CD14-positive monocyte (primary cell): ENCODE results near the gene MMEL1. TPM values are rescaled to one million over a fixed set of nuclear protein-coding genes. Genes with fewer than 3 reads are reported as not detected.

Source experiments
- DNase-seq, 3 donors: peaks; one replicate each; pipeline ENCODE4 v3.0.0-alpha.2; 2011 to 2022
- H2AFZ ChIP-seq: 2 replicates; pipeline ENCODE4 v1.6.0; 2012; ENCODE audit warnings: mild to moderate bottlenecking, low read depth, low read length, inconsistent platforms; ENCODE audit not compliant: insufficient read depth, poor library complexity, severe bottlenecking
- H3K27ac ChIP-seq, 2 donors: 1 replicate in 1 of 2; 2 replicates in 1 of 2; pipeline ENCODE4 v1.5.1; 2012 to 2013; ENCODE audit warnings: low read length in 2 of 2, control low read depth in 1 of 2, inconsistent platforms in 1 of 2, low read depth in 1 of 2, mild to moderate bottlenecking in 1 of 2
- H3K27me3 ChIP-seq, 2 donors: one replicate each; pipeline versions ENCODE4 v1.6.0 to v1.6.1; 2011 to 2013; ENCODE audit warnings: low read length in 2 of 2; ENCODE audit not compliant: control insufficient read depth in 2 of 2, insufficient read depth in 2 of 2
- H3K36me3 ChIP-seq, 2 donors: replicated peaks in 1 of 2; 1 replicate in 1 of 2; 2 replicates in 1 of 2; pipeline versions ENCODE4 v1.5.1 to v1.6.1; 2012 to 2013; ENCODE audit warnings: low read length in 2 of 2, control low read depth in 1 of 2, inconsistent platforms in 1 of 2, mild to moderate bottlenecking in 1 of 2; ENCODE audit not compliant: insufficient read depth in 2 of 2, control insufficient read depth in 1 of 2
- H3K4me1 ChIP-seq, 2 donors: 1 replicate in 1 of 2; 2 replicates in 1 of 2; pipeline versions ENCODE4 v1.5.1 to v1.6.1; 2012 to 2013; ENCODE audit warnings: low read length in 2 of 2, control low read depth in 1 of 2, inconsistent platforms in 1 of 2, mild to moderate bottlenecking in 1 of 2, moderate library complexity in 1 of 2; ENCODE audit not compliant: insufficient read depth in 2 of 2, control insufficient read depth in 1 of 2
- H3K4me2 ChIP-seq: replicated peaks from 2 replicates; pipeline ENCODE3; 2012; ENCODE audit warnings: low read length, moderate library complexity, mild to moderate bottlenecking; ENCODE audit not compliant: poor library complexity, severe bottlenecking; ENCODE audit errors: extremely low read depth
- H3K4me3 ChIP-seq, 3 experiments: fragments of 200-600 bp in 1 of 3; sonication (generic) in 1 of 3; replicated peaks in 1 of 3; 1 replicate in 2 of 3; 2 replicates in 1 of 3; pipeline ENCODE4 v1.5.1; 2011 to 2013; ENCODE audit warnings: low read length in 3 of 3, mild to moderate bottlenecking in 3 of 3, control low read depth in 2 of 3, low read depth in 2 of 3, inconsistent platforms in 1 of 3, moderate library complexity in 1 of 3
- H3K79me2 ChIP-seq: 2 replicates; pipeline ENCODE4 v1.6.0; 2012; ENCODE audit warnings: mild to moderate bottlenecking, control low read depth, inconsistent platforms, low read length, moderate library complexity; ENCODE audit not compliant: insufficient read depth
- H3K9ac ChIP-seq: 2 replicates; pipeline ENCODE4 v1.6.0; 2017; ENCODE audit warnings: low read length, mild to moderate bottlenecking; ENCODE audit not compliant: insufficient read depth, poor library complexity, severe bottlenecking
- H3K9me3 ChIP-seq, 2 donors: replicated peaks in 1 of 2; 1 replicate in 1 of 2; 2 replicates in 1 of 2; pipeline versions ENCODE4 v1.5.1 to v1.6.1; 2012 to 2013; ENCODE audit warnings: low read length in 2 of 2, control low read depth in 1 of 2; ENCODE audit not compliant: control insufficient read depth in 1 of 2, insufficient read depth in 1 of 2
- H4K20me1 ChIP-seq: 2 replicates; pipeline ENCODE4 v1.6.0; 2012; ENCODE audit warnings: mild to moderate bottlenecking, low read length, control low read depth, moderate library complexity; ENCODE audit not compliant: insufficient read depth
- H3K27ac Mint-ChIP-seq, 7 donors: one replicate each; pipeline ENCODE4 v1.8.0; 2020; ENCODE audit warnings: mild to moderate bottlenecking in 7 of 7, mixed read lengths in 7 of 7, moderate library complexity in 6 of 7, inconsistent platforms in 2 of 7
- H3K27me3 Mint-ChIP-seq, 3 donors: one replicate each; pipeline ENCODE4 v1.8.0; 2021 to 2022; ENCODE audit warnings: low read depth in 3 of 3, mild to moderate bottlenecking in 3 of 3, mixed read lengths in 3 of 3, moderate library complexity in 3 of 3, inconsistent platforms in 1 of 3
- H3K36me3 Mint-ChIP-seq, 2 donors: one replicate each; pipeline ENCODE4 v1.8.0; 2020; ENCODE audit warnings: mixed read lengths in 2 of 2, inconsistent platforms in 1 of 2, mild to moderate bottlenecking in 1 of 2
- H3K4me1 Mint-ChIP-seq: one replicate; pipeline ENCODE4 v1.8.0; 2020; ENCODE audit warnings: mild to moderate bottlenecking, mixed read lengths
- H3K4me3 Mint-ChIP-seq, 2 donors: one replicate each; pipeline ENCODE4 v1.8.0; 2020; ENCODE audit warnings: mild to moderate bottlenecking in 2 of 2, mixed read lengths in 2 of 2, moderate library complexity in 1 of 2
- H3K9me3 Mint-ChIP-seq, 7 donors: one replicate each; pipeline ENCODE4 v1.8.0; 2020 to 2022; ENCODE audit warnings: mixed read lengths in 7 of 7, mild to moderate bottlenecking in 6 of 7, moderate library complexity in 6 of 7, inconsistent platforms in 2 of 7
- WGBS: methylation state at CpG from one replicate; pipeline ENCODE4 v1.1.5; 2013; ENCODE audit warnings: missing lambda C conversion rate; ENCODE audit not compliant: insufficient coverage; 5-methylcytosine and 5-hydroxymethylcytosine counted together
- intact Hi-C, 2 donors: fragments of 100-400 bp; cut with micrococcal nuclease; formaldehyde crosslinking; loops; one replicate each; pipeline versions ENCODE4 v1.15.0 to v1.15.1; 2023
- polyA plus RNA-seq, 3 donors: library from polyadenylated mRNA; depleted of rRNA in 1 of 3; unstranded in 2 of 3; stranded (reverse) in 1 of 3; fragments of 300-500 nt in 2 of 3; fragments of >200 nt in 1 of 3; fragmentation: Illumina TruSeq in 2 of 3; gene quantifications; 1 replicate in 2 of 3; 2 replicates in 1 of 3; pipeline ENCODE4 v1.2.3, GENCODE V29; 2012 to 2021
- TF ChIP-seq, protein P1 (sequence below): fragments of 200-600 bp; IDR thresholded peaks from one replicate; pipeline ENCODE4 v1.8.0; 2022; ENCODE audit warnings: antibody characterized with exemption, mild to moderate bottlenecking

Gene MMEL1
- polyA plus RNA-seq, 3 donors = 1.1 to 4.4 (median 1.9) TPM

DNA sequence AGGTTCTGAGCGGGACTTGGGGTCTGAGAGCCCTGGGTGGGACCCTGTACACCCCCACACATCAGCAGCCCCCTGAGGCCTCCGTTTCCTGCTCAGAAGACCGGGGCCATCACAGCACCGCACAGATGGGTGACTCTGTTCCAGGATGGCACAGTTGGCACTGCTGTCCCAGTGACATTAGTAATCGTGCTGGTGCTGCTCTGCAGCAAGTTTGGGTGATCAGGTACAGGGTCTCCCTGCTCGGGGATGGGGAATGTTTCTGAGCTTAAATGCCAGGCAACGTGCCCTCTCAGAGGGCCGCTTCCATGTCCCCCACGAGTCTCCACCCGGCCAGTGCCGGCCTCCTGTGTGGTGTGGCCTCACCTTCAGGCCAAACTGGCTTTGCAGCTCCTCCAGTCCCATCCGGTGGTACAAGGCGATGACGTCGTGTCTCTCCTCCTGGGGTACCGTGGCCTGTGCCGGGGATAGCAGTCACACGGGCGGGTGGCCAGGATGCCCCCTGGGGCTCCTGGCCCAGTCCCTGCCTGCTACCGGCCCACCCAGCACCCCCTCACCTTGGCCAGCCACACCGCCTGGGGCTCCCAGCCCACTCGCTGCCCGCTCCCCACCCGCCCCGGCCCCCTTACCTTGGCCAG, 29.2 kb downstream of the MMEL1 start:
- Mint-ChIP-seq H3K4me3 (no peak overlapping the region), H3K36me3 (no peaks in the 10 kb centered on the region), H3K27ac (peak overlapping the region in 1 of 7 donors; percentile 45), H3K27me3 (peaks cover 0 to 13% (median 7%) of the 10 kb centered on the region in 3 donors), H3K4me1 (no peaks in the 10 kb centered on the region), H3K9me3 (peaks cover 0 to 5% (median 2%) of the 10 kb centered on the region in 7 donors)
- Histone ChIP-seq H3K9me3 (no peaks in the 10 kb centered on the region), H3K79me2 (no peaks in the 10 kb centered on the region), H3K4me1 (no peaks in the 10 kb centered on the region), H3K27ac (no peak overlapping the region), H3K9ac (no peak overlapping the region), H3K27me3 (no peaks in the 10 kb centered on the region), H2AFZ (no peak overlapping the region), H3K36me3 (no peaks in the 10 kb centered on the region), H4K20me1 (no peaks in the 10 kb centered on the region), H3K4me2 (no peak overlapping the region), H3K4me3 (no peak overlapping the region)
- TF ChIP-seq, protein P1, sequence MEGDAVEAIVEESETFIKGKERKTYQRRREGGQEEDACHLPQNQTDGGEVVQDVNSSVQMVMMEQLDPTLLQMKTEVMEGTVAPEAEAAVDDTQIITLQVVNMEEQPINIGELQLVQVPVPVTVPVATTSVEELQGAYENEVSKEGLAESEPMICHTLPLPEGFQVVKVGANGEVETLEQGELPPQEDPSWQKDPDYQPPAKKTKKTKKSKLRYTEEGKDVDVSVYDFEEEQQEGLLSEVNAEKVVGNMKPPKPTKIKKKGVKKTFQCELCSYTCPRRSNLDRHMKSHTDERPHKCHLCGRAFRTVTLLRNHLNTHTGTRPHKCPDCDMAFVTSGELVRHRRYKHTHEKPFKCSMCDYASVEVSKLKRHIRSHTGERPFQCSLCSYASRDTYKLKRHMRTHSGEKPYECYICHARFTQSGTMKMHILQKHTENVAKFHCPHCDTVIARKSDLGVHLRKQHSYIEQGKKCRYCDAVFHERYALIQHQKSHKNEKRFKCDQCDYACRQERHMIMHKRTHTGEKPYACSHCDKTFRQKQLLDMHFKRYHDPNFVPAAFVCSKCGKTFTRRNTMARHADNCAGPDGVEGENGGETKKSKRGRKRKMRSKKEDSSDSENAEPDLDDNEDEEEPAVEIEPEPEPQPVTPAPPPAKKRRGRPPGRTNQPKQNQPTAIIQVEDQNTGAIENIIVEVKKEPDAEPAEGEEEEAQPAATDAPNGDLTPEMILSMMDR = no peak
- 90% methylated on average over 24 of the region's 25 CpGs for WGBS
- intact Hi-C loops = no loop called here
- no peak for DNase-seq

GRCh38 chr1:2602866-2603520, 29.8 kb downstream of the MMEL1 start:
- H3K4me1 Mint-ChIP-seq = no peaks in the 10 kb centered on the region
- H3K27me3 Mint-ChIP-seq = peaks cover 3 to 18% (median 11%) of the 10 kb centered on the region in 3 donors
- intact Hi-C loops = no loop called here
- Histone ChIP-seq H3K36me3 (no peaks in the 10 kb centered on the region), H3K4me3 (no peak overlapping the region), H3K27me3 (no peaks in the 10 kb centered on the region), H2AFZ (no peak overlapping the region), H3K27ac (no peak overlapping the region), H3K9ac (no peak overlapping the region), H4K20me1 (no peaks in the 10 kb centered on the region), H3K4me2 (no peak overlapping the region), H3K9me3 (no peaks in the 10 kb centered on the region), H3K79me2 (no peaks in the 10 kb centered on the region), H3K4me1 (no peaks in the 10 kb centered on the region)
- WGBS = 85% methylated on average over 10 of the region's 18 CpGs
- TF ChIP-seq, protein P1 = no peak
- no peak for DNase-seq
- no peak overlapping the region for H3K27ac Mint-ChIP-seq
- H3K4me3 Mint-ChIP-seq = no peak overlapping the region
- no peaks in the 10 kb centered on the region for H3K36me3 Mint-ChIP-seq
- peaks cover 0 to 10% (median 3%) of the 10 kb centered on the region in 7 donors for H3K9me3 Mint-ChIP-seq
